ENCODE data around the gene TMEM186. TPM values are rescaled to one million over a fixed set of nuclear protein-coding genes. Genes with fewer than 3 reads are reported as not detected.

Gene TMEM186
- polyA plus RNA-seq, 1 of the 3 experiments (the other 2 are of a cell fraction) = 13.2 TPM

- TF ChIP-seq JUND (IDR thresholded peaks at IDR 0.05) (no peak), SIN3A (IDR thresholded peaks at IDR 0.05; ENCODE audit: borderline replicate concordance, low read depth, low read length) (no peak), CHD2 (IDR thresholded peaks at IDR 0.05; ENCODE audit: low read length, partially characterized antibody) (no peak), MEF2A (IDR thresholded peaks at IDR 0.05; ENCODE audit: borderline replicate concordance, low read depth) (no peak), NRF1 (IDR thresholded peaks at IDR 0.05; ENCODE audit: low read depth, low read length) (no peak), GABPA (IDR thresholded peaks at IDR 0.05; ENCODE audit: low read depth) (no peak), PBX3 (IDR thresholded peaks at IDR 0.05) (no peak), EP300 (IDR thresholded peaks at IDR 0.05; ENCODE audit: borderline replicate concordance in 1 of 2, low read depth in 1 of 2, low read length in 1 of 2) (no peak), EZH2phosphoT487 (IDR thresholded peaks at IDR 0.05; ENCODE audit: borderline replicate concordance, low read depth) (no peak), RXRA (IDR thresholded peaks at IDR 0.05; ENCODE audit: borderline replicate concordance, low read depth) (no peak), TAF1 (IDR thresholded peaks at IDR 0.05; ENCODE audit: borderline replicate concordance, low read depth, low read length) (no peak), POLR2AphosphoS5 (IDR thresholded peaks at IDR 0.05; ENCODE audit: low read depth, low read length) (no peak), FOXJ3 (CRISPR knock-in tag; IDR thresholded peaks at IDR 0.05) (no peak)
- TF ChIP-seq, protein P1, sequence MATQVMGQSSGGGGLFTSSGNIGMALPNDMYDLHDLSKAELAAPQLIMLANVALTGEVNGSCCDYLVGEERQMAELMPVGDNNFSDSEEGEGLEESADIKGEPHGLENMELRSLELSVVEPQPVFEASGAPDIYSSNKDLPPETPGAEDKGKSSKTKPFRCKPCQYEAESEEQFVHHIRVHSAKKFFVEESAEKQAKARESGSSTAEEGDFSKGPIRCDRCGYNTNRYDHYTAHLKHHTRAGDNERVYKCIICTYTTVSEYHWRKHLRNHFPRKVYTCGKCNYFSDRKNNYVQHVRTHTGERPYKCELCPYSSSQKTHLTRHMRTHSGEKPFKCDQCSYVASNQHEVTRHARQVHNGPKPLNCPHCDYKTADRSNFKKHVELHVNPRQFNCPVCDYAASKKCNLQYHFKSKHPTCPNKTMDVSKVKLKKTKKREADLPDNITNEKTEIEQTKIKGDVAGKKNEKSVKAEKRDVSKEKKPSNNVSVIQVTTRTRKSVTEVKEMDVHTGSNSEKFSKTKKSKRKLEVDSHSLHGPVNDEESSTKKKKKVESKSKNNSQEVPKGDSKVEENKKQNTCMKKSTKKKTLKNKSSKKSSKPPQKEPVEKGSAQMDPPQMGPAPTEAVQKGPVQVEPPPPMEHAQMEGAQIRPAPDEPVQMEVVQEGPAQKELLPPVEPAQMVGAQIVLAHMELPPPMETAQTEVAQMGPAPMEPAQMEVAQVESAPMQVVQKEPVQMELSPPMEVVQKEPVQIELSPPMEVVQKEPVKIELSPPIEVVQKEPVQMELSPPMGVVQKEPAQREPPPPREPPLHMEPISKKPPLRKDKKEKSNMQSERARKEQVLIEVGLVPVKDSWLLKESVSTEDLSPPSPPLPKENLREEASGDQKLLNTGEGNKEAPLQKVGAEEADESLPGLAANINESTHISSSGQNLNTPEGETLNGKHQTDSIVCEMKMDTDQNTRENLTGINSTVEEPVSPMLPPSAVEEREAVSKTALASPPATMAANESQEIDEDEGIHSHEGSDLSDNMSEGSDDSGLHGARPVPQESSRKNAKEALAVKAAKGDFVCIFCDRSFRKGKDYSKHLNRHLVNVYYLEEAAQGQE (IDR thresholded peaks at IDR 0.05; ENCODE audit: low read depth, low read length) = no peak
- TF ChIP-seq, protein P2, sequence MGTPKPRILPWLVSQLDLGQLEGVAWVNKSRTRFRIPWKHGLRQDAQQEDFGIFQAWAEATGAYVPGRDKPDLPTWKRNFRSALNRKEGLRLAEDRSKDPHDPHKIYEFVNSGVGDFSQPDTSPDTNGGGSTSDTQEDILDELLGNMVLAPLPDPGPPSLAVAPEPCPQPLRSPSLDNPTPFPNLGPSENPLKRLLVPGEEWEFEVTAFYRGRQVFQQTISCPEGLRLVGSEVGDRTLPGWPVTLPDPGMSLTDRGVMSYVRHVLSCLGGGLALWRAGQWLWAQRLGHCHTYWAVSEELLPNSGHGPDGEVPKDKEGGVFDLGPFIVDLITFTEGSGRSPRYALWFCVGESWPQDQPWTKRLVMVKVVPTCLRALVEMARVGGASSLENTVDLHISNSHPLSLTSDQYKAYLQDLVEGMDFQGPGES (IDR thresholded peaks at IDR 0.05; ENCODE audit: low read depth, low read length) = no peak
- TF ChIP-seq, protein P3, sequence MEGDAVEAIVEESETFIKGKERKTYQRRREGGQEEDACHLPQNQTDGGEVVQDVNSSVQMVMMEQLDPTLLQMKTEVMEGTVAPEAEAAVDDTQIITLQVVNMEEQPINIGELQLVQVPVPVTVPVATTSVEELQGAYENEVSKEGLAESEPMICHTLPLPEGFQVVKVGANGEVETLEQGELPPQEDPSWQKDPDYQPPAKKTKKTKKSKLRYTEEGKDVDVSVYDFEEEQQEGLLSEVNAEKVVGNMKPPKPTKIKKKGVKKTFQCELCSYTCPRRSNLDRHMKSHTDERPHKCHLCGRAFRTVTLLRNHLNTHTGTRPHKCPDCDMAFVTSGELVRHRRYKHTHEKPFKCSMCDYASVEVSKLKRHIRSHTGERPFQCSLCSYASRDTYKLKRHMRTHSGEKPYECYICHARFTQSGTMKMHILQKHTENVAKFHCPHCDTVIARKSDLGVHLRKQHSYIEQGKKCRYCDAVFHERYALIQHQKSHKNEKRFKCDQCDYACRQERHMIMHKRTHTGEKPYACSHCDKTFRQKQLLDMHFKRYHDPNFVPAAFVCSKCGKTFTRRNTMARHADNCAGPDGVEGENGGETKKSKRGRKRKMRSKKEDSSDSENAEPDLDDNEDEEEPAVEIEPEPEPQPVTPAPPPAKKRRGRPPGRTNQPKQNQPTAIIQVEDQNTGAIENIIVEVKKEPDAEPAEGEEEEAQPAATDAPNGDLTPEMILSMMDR (IDR thresholded peaks at IDR 0.05) = no peak
- no peaks in the 10 kb centered on the region for H3K9me3 ChIP-seq
- ChIA-PET POLR2A (no interaction called here), CTCF (no interaction called here)
- no peaks in the 10 kb centered on the region for H3K79me2 ChIP-seq (ENCODE audit: insufficient read depth)
- no peak overlapping the region for H3K4me2 ChIP-seq
- DNase-seq = no peak
- no peaks in the 10 kb centered on the region for H3K9me2 ChIP-seq
- no peaks in the 10 kb centered on the region for H3F3A ChIP-seq (replicated peaks; ENCODE audit: insufficient read depth)
- H2AFZ ChIP-seq (ENCODE audit: low read depth) = no peak overlapping the region
- no peak overlapping the region for H3K27ac ChIP-seq (ENCODE audit: low read depth in 2 of 2, low read length in 1 of 2)
- H3K27me3 ChIP-seq (ENCODE audit: insufficient read depth) = no peaks in the 10 kb centered on the region
- no peaks in the 10 kb centered on the region for H4K20me1 ChIP-seq (ENCODE audit: insufficient read depth)
- WGBS (ENCODE audit: low lambda C conversion rate) = 65% methylated on average over 6 of the region's 6 CpGs
- H3K9ac ChIP-seq = no peak overlapping the region
- no peak overlapping the region for H3K4me3 ChIP-seq (ENCODE audit: low read depth in 2 of 2, low read length in 1 of 2)
- no peaks in the 10 kb centered on the region for H3K36me3 ChIP-seq (replicated peaks in 1 of 2; ENCODE audit: control insufficient read depth in 1 of 2, insufficient read depth in 2 of 2, low read length in 1 of 2)
- H3K4me1 ChIP-seq (ENCODE audit: control insufficient read depth in 1 of 2, insufficient read depth in 2 of 2, low read depth in 1 of 2, low read length in 1 of 2) = no peaks in the 10 kb centered on the region
Observed at GRCh38 chr16:8758022-8758421, 39.4 kb downstream of the TMEM186 start.
